Renal pelvis (tissue), 4 donors: Measurements from ENCODE around the gene SDE2. TPM values are rescaled to one million over a fixed set of nuclear protein-coding genes. Genes with fewer than 3 reads are reported as not detected.
"Not testable (repeated sequence)": the region's sequence is repeated elsewhere in the genome, so short reads cannot be mapped to it uniquely, and the experiment has no call there.

Experiments
- DNase-seq: peaks from one replicate; pipeline ENCODE4 v3.0.0-alpha.2; 2013
- polyA plus RNA-seq, 3 donors: library from polyadenylated mRNA; unstranded; fragments of 120-200 nt; gene quantifications; one replicate each; pipeline ENCODE4 v1.2.1, GENCODE V29; 2013; ENCODE audit not compliant: insufficient read length in 3 of 3

Gene SDE2
- polyA plus RNA-seq, 3 donors, result 18.9 to 22.5 (median 20.9) TPM

- no peak for DNase-seq
Observed at GRCh38 chr1:225944951-225945350, 54.2 kb downstream of the SDE2 start.

GRCh38 chr1:225944387-225944786, 54.8 kb downstream of the SDE2 start:
- DNase-seq, result no peak

- DNase-seq, result no peak
Observed at GRCh38 chr1:225943582-225943981, 55.6 kb downstream of the SDE2 start.

- DNase-seq, result no peak
Observed at GRCh38 chr1:225942574-225942973, 56.6 kb downstream of the SDE2 start.

GRCh38 chr1:225941942-225942222, 57.3 kb downstream of the SDE2 start:
- DNase-seq, result no peak

- DNase-seq, result no peak
Observed at GRCh38 chr1:225941187-225941941, 57.8 kb downstream of the SDE2 start, which contains the start of gene LEFTY2. Gene LEFTY2 (minus strand): TSS chr1:225941220. CDS start chr1:225941140, 80 bp downstream.

GRCh38 chr1:225940385-225941151, 58.6 kb downstream of the SDE2 start:
- DNase-seq, result no peak

- DNase-seq, result not testable (repeated sequence)
Observed at GRCh38 chr1:225939939-225940310, 59.2 kb downstream of the SDE2 start.

GRCh38 chr1:225939097-225939938, 59.8 kb downstream of the SDE2 start:
- DNase-seq, result not testable (repeated sequence)

GRCh38 chr1:225937048-225937968, 61.8 kb downstream of the SDE2 start:
- no peak for DNase-seq

- no peak for DNase-seq
Observed at GRCh38 chr1:225936523-225936922, 62.6 kb downstream of the SDE2 start.

GRCh38 chr1:225936086-225936485, 63.1 kb downstream of the SDE2 start:
- DNase-seq, result not testable (repeated sequence)

GRCh38 chr1:225934711-225935110, 64.4 kb downstream of the SDE2 start:
- DNase-seq, result no peak

- DNase-seq, result no peak
Observed at GRCh38 chr1:225933072-225933471, 66.1 kb downstream of the SDE2 start.

Other genes with a start within 250 kb of the SDE2 start
- gene SRP9, start 221.5 kb downstream of the SDE2 start, polyA plus RNA-seq, result 100 to 1,000 TPM; 389 to 411 (median 389) TPM
- 10 to 100 TPM; 57.2 to 58.9 (median 58.7) TPM for gene EPHX1, start 189.2 kb downstream of the SDE2 start, polyA plus RNA-seq
- gene TMEM63A, start 117.0 kb downstream of the SDE2 start, polyA plus RNA-seq, result 10 to 100 TPM; 45.3 to 96.1 (median 89.7) TPM
- gene LEFTY1, start 110.2 kb downstream of the SDE2 start, polyA plus RNA-seq, result 1 to 10 TPM; 5.6 to 6.9 (median 6.7) TPM
- gene PYCR2, start 75.1 kb downstream of the SDE2 start, polyA plus RNA-seq, result 10 to 100 TPM; 54.7 to 63.6 (median 57.1) TPM
- 1 to 10 TPM in 1 of 3 donors, under 1 TPM in 2; 0.83 to 1.0 (median 0.87) TPM for gene LEFTY2, start 58.1 kb downstream of the SDE2 start, polyA plus RNA-seq
- 1,000 to 10,000 TPM; 1,024 to 1,273 (median 1,184) TPM for gene H3-3A, start 63.4 kb upstream of the SDE2 start, polyA plus RNA-seq
- 10 to 100 TPM; 42.9 to 57.0 (median 55.0) TPM for gene ACBD3, start 187.4 kb upstream of the SDE2 start, polyA plus RNA-seq
- gene MIXL1, start 224.3 kb upstream of the SDE2 start, polyA plus RNA-seq, result under 1 TPM; 0.16 to 0.45 (median 0.16) TPM